OCI-LY3 (cell line): ENCODE measurements around the gene CEP20.

Experiments
- CTCF ChIP-seq: fragments of 200-600, 300-600 bp; sonication (generic); IDR thresholded peaks from 2 replicates; pipeline ENCODE4 v1.5.1; 2014; ENCODE audit warnings: antibody characterized with exemption, low read length, low read depth
- EZH2phosphoT487 ChIP-seq: fragments of 200-600 bp; shearing (Covaris generic); IDR thresholded peaks from 2 replicates; pipeline ENCODE4 v1.6.1; 2018; ENCODE audit warnings: antibody characterized with exemption, mixed run types, low read depth

- TF ChIP-seq CTCF (no peak), EZH2phosphoT487 (no peak)
These were observed 1.1 kb downstream of the CEP20 start for GRCh38 chr16:15887283-15887682.
